HEK293 (cell line): ENCODE measurements around the gene PJA2.

Experiments
- AEBP2 ChIP-seq: fragments of 450-650 bp; formaldehyde crosslinking; IDR thresholded peaks from 2 replicates; pipeline ENCODE4 v1.5.1; 2016; ENCODE audit warnings: missing biosample characterization, missing genetic modification characterization, borderline replicate concordance
- BCL11B ChIP-seq: fragments of 450-650 bp; formaldehyde crosslinking; IDR thresholded peaks from 2 replicates; pipeline ENCODE4 v1.5.1; 2016; ENCODE audit warnings: low read depth, missing biosample characterization, missing genetic modification characterization
- GLI2 ChIP-seq: fragments of 450-650 bp; formaldehyde crosslinking; IDR thresholded peaks from 2 replicates; pipeline ENCODE4; 2017; ENCODE audit warnings: missing biosample characterization, missing genetic modification characterization, low read depth, borderline replicate concordance
- KLF7 ChIP-seq: fragments of 450-650 bp; formaldehyde crosslinking; IDR thresholded peaks from 2 replicates; pipeline ENCODE4 v1.5.1; 2016; ENCODE audit warnings: missing biosample characterization, missing genetic modification characterization, borderline replicate concordance
- RBAK ChIP-seq: fragments of 450-650 bp; formaldehyde crosslinking; IDR thresholded peaks from 2 replicates; pipeline ENCODE4 v1.5.1; 2016; ENCODE audit warnings: missing biosample characterization, missing genetic modification characterization
- REST ChIP-seq: fragments of 450-650 bp; formaldehyde crosslinking; IDR thresholded peaks from 2 replicates; pipeline ENCODE4 v1.5.1; 2016; ENCODE audit warnings: missing biosample characterization, missing genetic modification characterization
- TSHZ1 ChIP-seq: fragments of 450-650 bp; formaldehyde crosslinking; IDR thresholded peaks from 2 replicates; pipeline ENCODE4 v1.5.1; 2016; ENCODE audit warnings: missing biosample characterization, missing genetic modification characterization, borderline replicate concordance
- ZNF140 ChIP-seq: fragments of 450-650 bp; formaldehyde crosslinking; IDR thresholded peaks from 2 replicates; pipeline ENCODE4 v1.5.1; 2016; ENCODE audit warnings: missing biosample characterization, missing genetic modification characterization
- ZNF18 ChIP-seq: fragments of 450-650 bp; formaldehyde crosslinking; IDR thresholded peaks from 2 replicates; pipeline ENCODE4 v1.5.1; 2016; ENCODE audit warnings: missing biosample characterization, missing genetic modification characterization
- ZNF19 ChIP-seq: fragments of 450-650 bp; formaldehyde crosslinking; IDR thresholded peaks from 2 replicates; pipeline ENCODE4; 2016; ENCODE audit warnings: missing biosample characterization, missing genetic modification characterization, low read depth
- ZNF202 ChIP-seq: fragments of 450-650 bp; formaldehyde crosslinking; IDR thresholded peaks from 2 replicates; pipeline ENCODE4 v1.5.1; 2016; ENCODE audit warnings: missing biosample characterization, missing genetic modification characterization, borderline replicate concordance
- ZNF266 ChIP-seq: fragments of 450-650 bp; formaldehyde crosslinking; IDR thresholded peaks from 2 replicates; pipeline ENCODE4 v1.5.1; 2016; ENCODE audit warnings: missing biosample characterization, missing genetic modification characterization, low read depth
- ZNF433 ChIP-seq: fragments of 450-650 bp; formaldehyde crosslinking; IDR thresholded peaks from 2 replicates; pipeline ENCODE4 v1.5.1; 2016; ENCODE audit warnings: missing biosample characterization, missing genetic modification characterization, low read depth
- ZNF501 ChIP-seq: fragments of 450-650 bp; formaldehyde crosslinking; IDR thresholded peaks from 2 replicates; pipeline ENCODE4 v1.5.1; 2016; ENCODE audit warnings: missing biosample characterization, missing genetic modification characterization
- ZNF510 ChIP-seq: fragments of 450-650 bp; formaldehyde crosslinking; IDR thresholded peaks from 2 replicates; pipeline ENCODE4 v1.5.1; 2018; ENCODE audit warnings: mild to moderate bottlenecking, missing genetic modification characterization, missing biosample characterization; ENCODE audit not compliant: insufficient replicate concordance
- ZNF518A ChIP-seq: fragments of 450-650 bp; formaldehyde crosslinking; conservative IDR thresholded peaks from 2 replicates; pipeline ENCODE4 v1.5.1; 2016; ENCODE audit warnings: low read depth, missing biosample characterization, missing genetic modification characterization
- ZNF529 ChIP-seq: fragments of 450-650 bp; formaldehyde crosslinking; IDR thresholded peaks from 2 replicates; pipeline ENCODE4 v1.5.1; 2017; ENCODE audit warnings: missing genetic modification characterization, missing biosample characterization; ENCODE audit not compliant: insufficient replicate concordance
- ZNF530 ChIP-seq: fragments of 450-650 bp; formaldehyde crosslinking; IDR thresholded peaks from 2 replicates; pipeline ENCODE4 v1.5.1; 2016; ENCODE audit warnings: low read depth, missing biosample characterization, missing genetic modification characterization
- ZNF555 ChIP-seq: fragments of 450-650 bp; formaldehyde crosslinking; conservative IDR thresholded peaks from 2 replicates; pipeline ENCODE4 v1.5.1; 2017; ENCODE audit warnings: missing biosample characterization, mild to moderate bottlenecking, missing genetic modification characterization, inconsistent platforms
- ZNF664 ChIP-seq: fragments of 450-650 bp; formaldehyde crosslinking; IDR thresholded peaks from 2 replicates; pipeline ENCODE4 v1.5.1; 2016; ENCODE audit warnings: missing biosample characterization, missing genetic modification characterization
- ZNF791 ChIP-seq: fragments of 450-650 bp; formaldehyde crosslinking; IDR thresholded peaks from 2 replicates; pipeline ENCODE4 v1.5.1; 2016; ENCODE audit warnings: missing biosample characterization, missing genetic modification characterization

The PJA2 gene

GRCh38 chr5:109425521-109425920 is 15.7 kb upstream of the PJA2 start (continued):
- TF ChIP-seq BCL11B (tag by site-specific recombination) (0 out of 2 replicates have a peak, but pooled peaks have one; percentile 21), ZNF530 (tag by site-specific recombination) (0 out of 2 replicates have a peak, but pooled peaks have one; percentile 15), ZNF433 (tag by site-specific recombination) (peak; percentile 93), GLI2 (tag by site-specific recombination) (peak; percentile 67; the same call in 1 of the 2 replicates), KLF7 (tag by site-specific recombination) (peak; percentile 62; the same call in 1 of the 2 replicates), ZNF140 (peak; percentile 91; the same call in 1 of the 2 replicates), ZNF664 (tag by site-specific recombination) (peak; percentile 74; the same call in 1 of the 2 replicates), ZNF18 (tag by site-specific recombination) (0 out of 2 replicates have a peak, but pooled peaks have one; percentile 18), ZNF791 (0 out of 2 replicates have a peak, but pooled peaks have one; percentile 47), ZNF529 (peak; percentile 75), ZNF510 (tag by site-specific recombination) (peak; percentile 91), ZNF518A (tag by site-specific recombination) (peak; percentile 95), TSHZ1 (tag by site-specific recombination) (peak; percentile 16; the same call in 1 of the 2 replicates), REST (tag by site-specific recombination) (peak; percentile 72), ZNF202 (tag by site-specific recombination) (peak; percentile 92; the same call in 1 of the 2 replicates), ZNF555 (peak; percentile 97), AEBP2 (tag by site-specific recombination) (0 out of 2 replicates have a peak, but pooled peaks have one; percentile 36), ZNF19 (0 out of 2 replicates have a peak, but pooled peaks have one; percentile 73), ZNF501 (tag by site-specific recombination) (peak; percentile 78; the same call in 1 of the 2 replicates), ZNF266 (tag by site-specific recombination) (peak; percentile 86), RBAK (0 out of 2 replicates have a peak, but pooled peaks have one; percentile 41)
